ENCODE measurements around the gene HYAL3.

HYAL3 gene

GRCh38 chr3:50296721-50297383 lies 2.4 kb downstream of the HYAL3 start:
- Histone ChIP-seq H3K27me3 (ENCODE audit: insufficient read depth, low read length) (no peaks in the 10 kb centered on the region), H2AFZ (ENCODE audit: low read length, unreplicated experiment) (no peak overlapping the region), H3K4me1 (ENCODE audit: control insufficient read depth, insufficient read depth, low read length, unreplicated experiment) (peaks cover 20% of the 10 kb centered on the region), H3K4me3 (ENCODE audit: low read depth, low read length) (no peak overlapping the region; the same call in 1 of the 2 replicates), H3K36me3 (ENCODE audit: insufficient read depth, low read length) (no peaks in the 10 kb centered on the region), H3K79me2 (ENCODE audit: control insufficient read depth, insufficient read depth, low read length, unreplicated experiment) (peaks cover 6% of the 10 kb centered on the region), H3K27ac (ENCODE audit: low read depth, low read length) (no peak overlapping the region)

DNA sequence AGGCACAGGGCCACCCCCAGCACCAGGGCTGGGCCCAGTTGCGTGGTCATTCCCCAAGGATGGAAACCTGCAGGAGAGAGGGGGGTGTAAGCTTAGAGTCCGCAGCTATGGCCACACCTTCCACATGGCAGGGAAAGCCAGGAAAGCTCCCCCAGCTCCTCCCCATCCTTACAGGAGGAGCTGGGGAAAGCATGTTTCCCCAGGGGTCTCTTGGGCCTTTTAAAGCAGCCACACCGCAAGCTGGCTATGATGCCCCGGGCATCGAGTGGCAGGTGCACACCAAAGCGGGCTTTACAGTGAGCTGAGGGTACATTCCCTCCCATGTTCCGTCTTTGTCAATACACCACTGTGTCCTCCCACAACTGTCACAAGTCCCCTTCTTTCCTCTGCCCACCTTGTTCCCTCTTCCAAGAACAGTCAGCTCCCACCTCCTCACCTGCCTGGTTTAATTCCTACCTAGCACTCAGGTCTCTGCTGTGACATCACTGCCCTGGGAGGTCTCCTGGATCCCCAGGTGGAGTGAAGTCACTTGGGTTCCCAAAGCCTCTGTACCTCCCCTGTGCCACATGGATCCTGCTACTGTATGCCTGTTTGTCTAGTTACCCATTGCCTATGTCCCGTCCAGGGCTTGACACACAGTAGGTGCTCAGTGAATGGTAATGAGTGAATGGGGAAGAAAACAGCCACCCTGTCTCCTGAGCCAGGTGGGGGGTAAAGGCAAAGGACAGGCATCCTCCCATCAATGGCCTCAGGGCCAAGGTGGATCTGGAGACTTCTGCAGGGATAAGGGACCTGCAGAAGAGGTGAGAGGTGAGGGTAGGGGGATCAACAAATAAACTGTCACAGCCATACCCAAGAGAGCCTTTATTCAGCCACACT lies 3.4 kb downstream of the HYAL3 start:
- peaks cover 17% of the 10 kb centered on the region for H3K79me2 ChIP-seq (ENCODE audit: control insufficient read depth, insufficient read depth, low read length, unreplicated experiment)

GRCh38 chr3:50294492-50295403 lies 4.5 kb downstream of the HYAL3 start:
- no peak overlapping the region for H3K4me3 ChIP-seq (ENCODE audit: low read depth, low read length)
- peaks cover 11% of the 10 kb centered on the region for H3K4me1 ChIP-seq (ENCODE audit: control insufficient read depth, insufficient read depth, low read length, unreplicated experiment)
- no peaks in the 10 kb centered on the region for H3K27me3 ChIP-seq (ENCODE audit: insufficient read depth, low read length)
- no peak overlapping the region for H3K27ac ChIP-seq (ENCODE audit: low read depth, low read length)
- H3K79me2 ChIP-seq (ENCODE audit: control insufficient read depth, insufficient read depth, low read length, unreplicated experiment), result peaks cover 27% of the 10 kb centered on the region
- no peak overlapping the region for H2AFZ ChIP-seq (ENCODE audit: low read length, unreplicated experiment)
- H3K36me3 ChIP-seq (ENCODE audit: insufficient read depth, low read length), result no peaks in the 10 kb centered on the region; the same call in 1 of the 2 replicates

More for the DNA sequence above, 3.4 kb downstream of the HYAL3 start:
- no peak overlapping the region for H2AFZ ChIP-seq (ENCODE audit: low read length, unreplicated experiment)
- H3K36me3 ChIP-seq (ENCODE audit: insufficient read depth, low read length), result no peaks in the 10 kb centered on the region
- peaks cover 20% of the 10 kb centered on the region for H3K4me1 ChIP-seq (ENCODE audit: control insufficient read depth, insufficient read depth, low read length, unreplicated experiment)
- no peak overlapping the region for H3K27ac ChIP-seq (ENCODE audit: low read depth, low read length)
- H3K4me3 ChIP-seq (ENCODE audit: low read depth, low read length), result no peak overlapping the region
- no peaks in the 10 kb centered on the region for H3K27me3 ChIP-seq (ENCODE audit: insufficient read depth, low read length)

DNA sequence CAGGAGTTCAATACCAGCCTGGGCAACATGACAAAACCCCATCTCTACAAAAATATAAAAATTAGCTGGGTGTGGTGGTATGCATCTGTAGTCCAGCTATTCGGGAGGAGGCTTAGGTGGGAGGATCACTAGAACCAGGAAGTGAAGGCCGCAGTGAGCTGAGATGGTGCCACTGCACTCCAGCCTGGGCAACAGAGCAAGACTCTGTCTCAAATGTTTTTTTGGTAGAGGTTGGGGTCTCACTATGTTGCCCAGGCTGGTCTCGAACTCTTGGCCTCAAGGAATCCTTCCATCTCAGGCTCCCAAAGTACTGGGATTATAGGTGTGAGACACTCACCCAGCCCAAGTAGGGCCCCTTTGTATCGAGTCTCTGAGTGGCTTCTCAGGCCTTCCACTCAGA lies 5.1 kb downstream of the HYAL3 start:
- Histone ChIP-seq H3K27me3 (ENCODE audit: insufficient read depth, low read length) (no peaks in the 10 kb centered on the region), H3K4me3 (ENCODE audit: low read depth, low read length) (no peak overlapping the region), H3K79me2 (ENCODE audit: control insufficient read depth, insufficient read depth, low read length, unreplicated experiment) (peaks cover 32% of the 10 kb centered on the region), H3K4me1 (ENCODE audit: control insufficient read depth, insufficient read depth, low read length, unreplicated experiment) (peaks cover 10% of the 10 kb centered on the region), H3K27ac (ENCODE audit: low read depth, low read length) (no peak overlapping the region), H3K36me3 (ENCODE audit: insufficient read depth, low read length) (no peaks in the 10 kb centered on the region; the same call in 1 of the 2 replicates), H2AFZ (ENCODE audit: low read length, unreplicated experiment) (no peak overlapping the region)

- H2AFZ ChIP-seq (ENCODE audit: low read length, unreplicated experiment), result peak overlapping the region; percentile 7
- no peaks in the 10 kb centered on the region for H3K27me3 ChIP-seq (ENCODE audit: insufficient read depth, low read length)
- peaks cover 29% of the 10 kb centered on the region for H3K79me2 ChIP-seq (ENCODE audit: control insufficient read depth, insufficient read depth, low read length, unreplicated experiment)
- H3K4me1 ChIP-seq (ENCODE audit: control insufficient read depth, insufficient read depth, low read length, unreplicated experiment), result peaks cover 9% of the 10 kb centered on the region
- peak overlapping the region; percentile 96; the same call in 1 of the 2 replicates for H3K4me3 ChIP-seq (ENCODE audit: low read depth, low read length)
- peak overlapping the region; percentile 12; the same call in 1 of the 2 replicates for H3K27ac ChIP-seq (ENCODE audit: low read depth, low read length)
- no peaks in the 10 kb centered on the region; the same call in 1 of the 2 replicates for H3K36me3 ChIP-seq (ENCODE audit: insufficient read depth, low read length)
Measured at GRCh38 chr3:50293079-50293801, 6.0 kb downstream of the HYAL3 start.

GRCh38 chr3:50292159-50293078 lies 6.8 kb downstream of the HYAL3 start, which contains the start of gene IFRD2:
TSS of gene IFRD2 (minus strand) at chr3:50292429. CDS start at chr3:50292274, 155 bp downstream.
- Histone ChIP-seq H3K79me2 (ENCODE audit: control insufficient read depth, insufficient read depth, low read length, unreplicated experiment) (peaks cover 29% of the 10 kb centered on the region), H3K27ac (ENCODE audit: low read depth, low read length) (peak within 1 kb of the TSS; percentile 79), H3K27me3 (ENCODE audit: insufficient read depth, low read length) (no peaks in the 10 kb centered on the region), H3K36me3 (ENCODE audit: insufficient read depth, low read length) (no peaks in the 10 kb centered on the region; the same call in 1 of the 2 replicates), H3K4me3 (ENCODE audit: low read depth, low read length) (peak within 1 kb of the TSS; percentile 96), H3K4me1 (ENCODE audit: control insufficient read depth, insufficient read depth, low read length, unreplicated experiment) (peaks cover 6% of the 10 kb centered on the region), H2AFZ (ENCODE audit: low read length, unreplicated experiment) (peak within 1 kb of the TSS; percentile 7)

DNA sequence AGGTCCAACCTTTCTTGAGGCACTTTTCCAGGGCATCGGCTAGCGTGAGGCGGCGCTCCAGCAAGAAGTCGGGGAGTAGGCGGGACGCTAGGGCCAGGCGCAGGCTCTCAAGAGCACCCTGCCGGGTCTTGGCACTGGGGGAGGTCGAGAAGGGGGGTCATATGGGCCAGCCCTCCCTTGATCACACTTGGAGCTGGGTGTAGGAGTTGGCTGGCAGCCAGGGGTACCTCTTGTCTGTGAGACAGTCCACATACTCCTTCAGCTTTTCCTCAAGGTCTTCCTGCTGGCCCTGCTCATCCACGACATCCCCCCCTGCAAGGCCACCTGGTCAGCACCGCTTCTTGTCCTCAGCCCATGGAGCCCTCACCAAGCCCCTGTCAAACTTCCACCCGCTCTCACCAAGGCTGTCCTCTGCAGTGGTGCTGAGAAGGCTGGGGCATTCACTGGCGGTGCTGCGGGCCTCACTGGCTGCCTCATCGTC lies 9.0 kb downstream of the HYAL3 start:
- H3K27me3 ChIP-seq (ENCODE audit: insufficient read depth, low read length), result no peaks in the 10 kb centered on the region
- H3K36me3 ChIP-seq (ENCODE audit: insufficient read depth, low read length), result no peaks in the 10 kb centered on the region; the same call in 1 of the 2 replicates
- H3K4me1 ChIP-seq (ENCODE audit: control insufficient read depth, insufficient read depth, low read length, unreplicated experiment), result peaks cover 6% of the 10 kb centered on the region
- peaks cover 29% of the 10 kb centered on the region for H3K79me2 ChIP-seq (ENCODE audit: control insufficient read depth, insufficient read depth, low read length, unreplicated experiment)
- H3K27ac ChIP-seq (ENCODE audit: low read depth, low read length), result no peak overlapping the region
- peak overlapping the region; percentile 96; the same call in 1 of the 2 replicates for H3K4me3 ChIP-seq (ENCODE audit: low read depth, low read length)
- no peak overlapping the region for H2AFZ ChIP-seq (ENCODE audit: low read length, unreplicated experiment)

DNA sequence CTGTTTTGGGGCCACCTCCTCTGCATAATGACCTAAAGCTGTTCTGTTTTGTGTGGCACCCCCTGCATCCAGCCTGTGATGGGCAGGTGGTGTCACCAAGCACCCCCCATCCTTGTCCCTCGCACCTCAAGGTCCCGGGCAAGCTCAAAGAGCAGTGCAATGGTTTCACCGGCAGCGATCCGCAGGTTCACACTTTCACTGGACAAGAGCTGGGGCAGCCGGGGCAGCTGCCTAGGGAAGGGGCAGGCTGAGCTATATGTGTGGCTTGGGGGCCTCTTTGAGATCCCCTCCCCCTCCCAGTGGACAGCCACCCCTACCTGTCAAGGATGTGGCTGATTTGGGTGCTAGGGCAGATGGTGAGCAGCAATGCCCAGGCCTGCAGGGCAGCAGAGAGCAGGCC lies 10.1 kb downstream of the HYAL3 start:
- H3K4me3 ChIP-seq (ENCODE audit: low read depth, low read length), result no peak overlapping the region
- peaks cover 6% of the 10 kb centered on the region for H3K4me1 ChIP-seq (ENCODE audit: control insufficient read depth, insufficient read depth, low read length, unreplicated experiment)
- H2AFZ ChIP-seq (ENCODE audit: low read length, unreplicated experiment), result no peak overlapping the region
- peaks cover 29% of the 10 kb centered on the region for H3K79me2 ChIP-seq (ENCODE audit: control insufficient read depth, insufficient read depth, low read length, unreplicated experiment)
- no peaks in the 10 kb centered on the region; the same call in 1 of the 2 replicates for H3K36me3 ChIP-seq (ENCODE audit: insufficient read depth, low read length)
- no peak overlapping the region for H3K27ac ChIP-seq (ENCODE audit: low read depth, low read length)
- H3K27me3 ChIP-seq (ENCODE audit: insufficient read depth, low read length), result no peaks in the 10 kb centered on the region
